Measurements from ENCODE around the gene KRTAP10-11. TPM values are rescaled to one million over a fixed set of nuclear protein-coding genes. Genes with fewer than 3 reads are reported as not detected.

KRTAP10-11 gene
- total and polyA plus RNA-seq, 2 experiments from 2014 or later: not detected

DNA sequence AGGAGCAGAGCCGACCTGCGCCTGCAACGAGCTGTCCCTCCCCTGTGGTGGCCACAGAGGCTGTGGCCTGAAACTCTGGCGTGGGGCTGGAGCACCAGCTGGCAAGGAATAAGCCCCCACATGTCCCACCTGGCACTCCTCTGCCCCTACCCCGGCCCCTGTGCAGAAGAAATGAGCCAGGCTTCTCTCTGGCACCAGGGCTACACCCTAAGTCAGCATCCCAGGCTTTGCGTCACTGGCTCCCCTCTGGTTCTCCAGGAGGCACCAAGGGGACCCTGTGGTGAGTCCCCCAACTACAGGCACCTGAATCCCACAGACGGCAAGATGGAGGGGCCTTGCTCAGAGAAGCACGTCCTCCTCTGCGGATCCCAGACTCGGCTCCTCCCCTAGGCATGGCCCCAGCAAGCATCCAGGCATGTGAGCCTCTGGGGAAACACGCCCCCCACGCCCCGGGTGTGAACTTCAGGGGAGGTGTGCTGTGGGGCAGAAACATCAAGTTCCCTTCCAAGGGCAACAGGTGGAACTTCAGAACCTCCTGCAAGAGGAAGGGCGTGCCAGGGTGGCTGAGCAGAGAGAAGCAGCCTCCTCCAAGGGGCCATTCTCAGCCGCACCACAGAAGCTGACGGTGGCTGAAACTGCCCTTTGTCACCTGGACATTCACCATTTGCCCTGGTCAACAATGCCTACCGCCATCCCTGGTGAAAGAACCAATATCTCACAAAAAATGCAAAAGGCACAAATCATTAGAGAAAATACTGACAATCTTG lies 42.9 kb upstream of the KRTAP10-11 start:
- no peak for DNase-seq (ENCODE audit: low spot score)
- Histone ChIP-seq H3K36me3 (ENCODE audit: insufficient read depth) (no peaks in the 10 kb centered on the region), H3K27me3 (ENCODE audit: insufficient read depth) (no peaks in the 10 kb centered on the region), H3F3A (replicated peaks; ENCODE audit: low read depth) (no peaks in the 10 kb centered on the region), H3K27ac (ENCODE audit: low read depth) (no peak overlapping the region), H3K4me2 (no peak overlapping the region), H3K79me2 (replicated peaks; ENCODE audit: insufficient read depth) (no peaks in the 10 kb centered on the region), H3K4me1 (ENCODE audit: insufficient read depth) (no peaks in the 10 kb centered on the region), H4K20me1 (replicated peaks; ENCODE audit: insufficient read depth) (no peaks in the 10 kb centered on the region), H3K4me3 (no peak overlapping the region), H3K9me2 (ENCODE audit: insufficient read depth) (no peaks in the 10 kb centered on the region), H2AFZ (no peak overlapping the region; the same call in 1 of the 2 replicates)
- Mint-ChIP-seq H3K9me3 (peaks cover 11% of the 10 kb centered on the region), H3K4me1 (peaks cover 16% of the 10 kb centered on the region), H3K36me3 (ENCODE audit: low read depth) (no peaks in the 10 kb centered on the region; the same call in 2 of the 3 replicates), H3K27ac (no peak overlapping the region), H3K27me3 (ENCODE audit: insufficient read depth, low read depth, poor library complexity) (peaks cover 11% of the 10 kb centered on the region), H3K4me3 (no peak overlapping the region)
- no peak for ATAC-seq
- TF ChIP-seq EZH2phosphoT487 (IDR thresholded peaks at IDR 0.05; ENCODE audit: unreplicated experiment) (no peak), STAT1 (IDR thresholded peaks at IDR 0.05; ENCODE audit: unreplicated experiment) (no peak), POLR2AphosphoS5 (IDR thresholded peaks at IDR 0.05; ENCODE audit: low read depth) (no peak)
- TF ChIP-seq, protein P1, sequence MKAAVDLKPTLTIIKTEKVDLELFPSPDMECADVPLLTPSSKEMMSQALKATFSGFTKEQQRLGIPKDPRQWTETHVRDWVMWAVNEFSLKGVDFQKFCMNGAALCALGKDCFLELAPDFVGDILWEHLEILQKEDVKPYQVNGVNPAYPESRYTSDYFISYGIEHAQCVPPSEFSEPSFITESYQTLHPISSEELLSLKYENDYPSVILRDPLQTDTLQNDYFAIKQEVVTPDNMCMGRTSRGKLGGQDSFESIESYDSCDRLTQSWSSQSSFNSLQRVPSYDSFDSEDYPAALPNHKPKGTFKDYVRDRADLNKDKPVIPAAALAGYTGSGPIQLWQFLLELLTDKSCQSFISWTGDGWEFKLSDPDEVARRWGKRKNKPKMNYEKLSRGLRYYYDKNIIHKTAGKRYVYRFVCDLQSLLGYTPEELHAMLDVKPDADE (IDR thresholded peaks at IDR 0.05): no peak
- TF ChIP-seq, protein P2, sequence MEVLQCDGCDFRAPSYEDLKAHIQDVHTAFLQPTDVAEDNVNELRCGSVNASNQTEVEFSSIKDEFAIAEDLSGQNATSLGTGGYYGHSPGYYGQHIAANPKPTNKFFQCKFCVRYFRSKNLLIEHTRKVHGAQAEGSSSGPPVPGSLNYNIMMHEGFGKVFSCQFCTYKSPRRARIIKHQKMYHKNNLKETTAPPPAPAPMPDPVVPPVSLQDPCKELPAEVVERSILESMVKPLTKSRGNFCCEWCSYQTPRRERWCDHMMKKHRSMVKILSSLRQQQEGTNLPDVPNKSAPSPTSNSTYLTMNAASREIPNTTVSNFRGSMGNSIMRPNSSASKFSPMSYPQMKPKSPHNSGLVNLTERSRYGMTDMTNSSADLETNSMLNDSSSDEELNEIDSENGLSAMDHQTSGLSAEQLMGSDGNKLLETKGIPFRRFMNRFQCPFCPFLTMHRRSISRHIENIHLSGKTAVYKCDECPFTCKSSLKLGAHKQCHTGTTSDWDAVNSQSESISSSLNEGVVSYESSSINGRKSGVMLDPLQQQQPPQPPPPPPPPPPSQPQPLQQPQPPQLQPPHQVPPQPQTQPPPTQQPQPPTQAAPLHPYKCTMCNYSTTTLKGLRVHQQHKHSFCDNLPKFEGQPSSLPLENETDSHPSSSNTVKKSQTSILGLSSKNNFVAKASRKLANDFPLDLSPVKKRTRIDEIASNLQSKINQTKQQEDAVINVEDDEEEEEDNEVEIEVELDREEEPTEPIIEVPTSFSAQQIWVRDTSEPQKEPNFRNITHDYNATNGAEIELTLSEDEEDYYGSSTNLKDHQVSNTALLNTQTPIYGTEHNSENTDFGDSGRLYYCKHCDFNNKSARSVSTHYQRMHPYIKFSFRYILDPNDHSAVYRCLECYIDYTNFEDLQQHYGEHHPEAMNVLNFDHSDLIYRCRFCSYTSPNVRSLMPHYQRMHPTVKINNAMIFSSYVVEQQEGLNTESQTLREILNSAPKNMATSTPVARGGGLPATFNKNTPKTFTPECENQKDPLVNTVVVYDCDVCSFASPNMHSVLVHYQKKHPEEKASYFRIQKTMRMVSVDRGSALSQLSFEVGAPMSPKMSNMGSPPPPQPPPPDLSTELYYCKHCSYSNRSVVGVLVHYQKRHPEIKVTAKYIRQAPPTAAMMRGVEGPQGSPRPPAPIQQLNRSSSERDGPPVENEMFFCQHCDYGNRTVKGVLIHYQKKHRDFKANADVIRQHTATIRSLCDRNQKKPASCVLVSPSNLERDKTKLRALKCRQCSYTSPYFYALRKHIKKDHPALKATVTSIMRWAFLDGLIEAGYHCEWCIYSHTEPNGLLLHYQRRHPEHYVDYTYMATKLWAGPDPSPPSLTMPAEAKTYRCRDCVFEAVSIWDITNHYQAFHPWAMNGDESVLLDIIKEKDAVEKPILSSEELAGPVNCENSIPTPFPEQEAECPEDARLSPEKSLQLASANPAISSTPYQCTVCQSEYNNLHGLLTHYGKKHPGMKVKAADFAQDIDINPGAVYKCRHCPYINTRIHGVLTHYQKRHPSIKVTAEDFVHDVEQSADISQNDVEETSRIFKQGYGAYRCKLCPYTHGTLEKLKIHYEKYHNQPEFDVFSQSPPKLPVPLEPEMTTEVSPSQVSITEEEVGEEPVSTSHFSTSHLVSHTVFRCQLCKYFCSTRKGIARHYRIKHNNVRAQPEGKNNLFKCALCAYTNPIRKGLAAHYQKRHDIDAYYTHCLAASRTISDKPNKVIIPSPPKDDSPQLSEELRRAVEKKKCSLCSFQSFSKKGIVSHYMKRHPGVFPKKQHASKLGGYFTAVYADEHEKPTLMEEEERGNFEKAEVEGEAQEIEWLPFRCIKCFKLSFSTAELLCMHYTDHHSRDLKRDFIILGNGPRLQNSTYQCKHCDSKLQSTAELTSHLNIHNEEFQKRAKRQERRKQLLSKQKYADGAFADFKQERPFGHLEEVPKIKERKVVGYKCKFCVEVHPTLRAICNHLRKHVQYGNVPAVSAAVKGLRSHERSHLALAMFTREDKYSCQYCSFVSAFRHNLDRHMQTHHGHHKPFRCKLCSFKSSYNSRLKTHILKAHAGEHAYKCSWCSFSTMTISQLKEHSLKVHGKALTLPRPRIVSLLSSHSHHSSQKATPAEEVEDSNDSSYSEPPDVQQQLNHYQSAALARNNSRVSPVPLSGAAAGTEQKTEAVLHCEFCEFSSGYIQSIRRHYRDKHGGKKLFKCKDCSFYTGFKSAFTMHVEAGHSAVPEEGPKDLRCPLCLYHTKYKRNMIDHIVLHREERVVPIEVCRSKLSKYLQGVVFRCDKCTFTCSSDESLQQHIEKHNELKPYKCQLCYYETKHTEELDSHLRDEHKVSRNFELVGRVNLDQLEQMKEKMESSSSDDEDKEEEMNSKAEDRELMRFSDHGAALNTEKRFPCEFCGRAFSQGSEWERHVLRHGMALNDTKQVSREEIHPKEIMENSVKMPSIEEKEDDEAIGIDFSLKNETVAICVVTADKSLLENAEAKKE (CRISPR knock-in tag; IDR thresholded peaks at IDR 0.05): no peak

All from GM23338 (cell line).